Skeletal muscle satellite cell (primary cell): ENCODE data around the gene PTBP1.
"Not testable (repeated sequence)": the region's sequence is repeated elsewhere in the genome, so short reads cannot be mapped to it uniquely, and the experiment has no call there.

Experiments
- H3K27me3 ChIP-seq: 2 replicates; pipeline ENCODE4 v1.7.0; 2013; ENCODE audit warnings: low read length; ENCODE audit not compliant: control insufficient read depth, insufficient read depth
- H3K36me3 ChIP-seq: 2 replicates; pipeline ENCODE4 v1.7.0; 2013; ENCODE audit warnings: mild to moderate bottlenecking, control low read depth, low read length; ENCODE audit not compliant: insufficient read depth
- H3K4me1 ChIP-seq: 2 replicates; pipeline ENCODE4 v1.7.0; 2013; ENCODE audit warnings: low read length; ENCODE audit not compliant: control insufficient read depth, insufficient read depth
- H3K4me2 ChIP-seq: 2 replicates; pipeline ENCODE4 v1.7.0; 2013; ENCODE audit warnings: mild to moderate bottlenecking, low read length
- H3K4me3 ChIP-seq: 2 replicates; pipeline ENCODE4 v1.7.0; 2013; ENCODE audit warnings: low read length
- H3K9ac ChIP-seq: 2 replicates; pipeline ENCODE4 v1.7.0; 2013; ENCODE audit warnings: mild to moderate bottlenecking, low read depth, low read length, moderate library complexity
- H3K9me3 ChIP-seq: replicated peaks from 2 replicates; pipeline ENCODE4 v1.7.0; 2013; ENCODE audit warnings: mild to moderate bottlenecking, control low read depth, low read length

Gene PTBP1

GRCh38 chr19:827710-828321 is 30.6 kb downstream of the PTBP1 start, which contains the start of gene AZU1:
Gene AZU1 (plus strand): TSS chr19:827837. CDS start chr19:827847, 10 bp downstream.
- H3K9ac ChIP-seq: no peak within 1 kb of the TSS
- no peaks in the 10 kb centered on the region for H3K36me3 ChIP-seq
- H3K4me2 ChIP-seq: no peak within 1 kb of the TSS

GRCh38 chr19:829129-829758 is 32.0 kb downstream of the PTBP1 start:
- Histone ChIP-seq H3K4me3 (no peak overlapping the region), H3K9ac (no peak overlapping the region), H3K9me3 (no peaks in the 10 kb centered on the region), H3K4me1 (no peaks in the 10 kb centered on the region), H3K27me3 (peaks cover 16% of the 10 kb centered on the region), H3K4me2 (no peak overlapping the region), H3K36me3 (no peaks in the 10 kb centered on the region)

More at GRCh38 chr19:827710-828321, 30.6 kb downstream of the PTBP1 start, which contains the start of gene AZU1:
- H3K4me3 ChIP-seq: no peak within 1 kb of the TSS
- no peaks in the 10 kb centered on the region for H3K9me3 ChIP-seq
- peaks cover 21% of the 10 kb centered on the region for H3K27me3 ChIP-seq
- H3K4me1 ChIP-seq: no peaks in the 10 kb centered on the region

GRCh38 chr19:831407-832369 is 34.4 kb downstream of the PTBP1 start:
- Histone ChIP-seq H3K27me3 (peaks cover 26% of the 10 kb centered on the region), H3K4me1 (no peaks in the 10 kb centered on the region), H3K36me3 (no peaks in the 10 kb centered on the region), H3K4me3 (no peak overlapping the region), H3K4me2 (no peak overlapping the region), H3K9ac (no peak overlapping the region), H3K9me3 (no peaks in the 10 kb centered on the region)

GRCh38 chr19:834216-834615 is 37.0 kb downstream of the PTBP1 start:
- Histone ChIP-seq H3K9me3 (no peaks in the 10 kb centered on the region), H3K9ac (no peak overlapping the region), H3K4me1 (no peaks in the 10 kb centered on the region), H3K36me3 (no peaks in the 10 kb centered on the region), H3K4me2 (no peak overlapping the region), H3K4me3 (no peak overlapping the region), H3K27me3 (peaks cover 34% of the 10 kb centered on the region)

- Histone ChIP-seq H3K9me3 (no peaks in the 10 kb centered on the region), H3K9ac (no peak overlapping the region), H3K4me3 (no peak overlapping the region), H3K27me3 (peaks cover 33% of the 10 kb centered on the region), H3K36me3 (no peaks in the 10 kb centered on the region), H3K4me1 (no peaks in the 10 kb centered on the region), H3K4me2 (no peak overlapping the region)
These were observed 38.1 kb downstream of the PTBP1 start for GRCh38 chr19:835210-835810.

- Histone ChIP-seq H3K4me3 (no peak within 1 kb of the TSS), H3K4me2 (no peak within 1 kb of the TSS), H3K4me1 (peaks cover 8% of the 10 kb centered on the region), H3K27me3 (peaks cover 41% of the 10 kb centered on the region), H3K36me3 (no peaks in the 10 kb centered on the region), H3K9ac (no peak within 1 kb of the TSS), H3K9me3 (no peaks in the 10 kb centered on the region)
These were observed 43.4 kb downstream of the PTBP1 start, which contains the start of gene PRTN3 for GRCh38 chr19:840519-841206. Gene PRTN3 (plus strand): TSS chr19:840999. CDS start chr19:841009, 10 bp downstream.

- H3K4me3 ChIP-seq, H3K9ac ChIP-seq, H3K36me3 ChIP-seq, H3K9me3 ChIP-seq, H3K4me1 ChIP-seq, H3K4me2 ChIP-seq: not testable (repeated sequence)
- H3K27me3 ChIP-seq: peaks cover 49% of the 10 kb centered on the region
These were observed 45.5 kb downstream of the PTBP1 start for GRCh38 chr19:842802-843179.

GRCh38 chr19:843180-843835 is 46.1 kb downstream of the PTBP1 start:
- peaks cover 54% of the 10 kb centered on the region for H3K27me3 ChIP-seq
- H3K4me3 ChIP-seq: no peak overlapping the region
- H3K9me3 ChIP-seq: no peaks in the 10 kb centered on the region

GRCh38 chr19:843836-844545 is 46.7 kb downstream of the PTBP1 start:
- Histone ChIP-seq H3K27me3 (peaks cover 56% of the 10 kb centered on the region), H3K36me3 (no peaks in the 10 kb centered on the region), H3K9me3 (no peaks in the 10 kb centered on the region), H3K4me1 (peaks cover 8% of the 10 kb centered on the region), H3K9ac (no peak overlapping the region), H3K4me3 (no peak overlapping the region), H3K4me2 (peak overlapping the region; percentile 25)

More at GRCh38 chr19:843180-843835, 46.1 kb downstream of the PTBP1 start:
- peaks cover 8% of the 10 kb centered on the region for H3K4me1 ChIP-seq
- H3K9ac ChIP-seq: no peak overlapping the region
- peak overlapping the region; percentile 25 for H3K4me2 ChIP-seq
- no peaks in the 10 kb centered on the region for H3K36me3 ChIP-seq

GRCh38 chr19:844546-844971 is 47.3 kb downstream of the PTBP1 start:
- no peak overlapping the region for H3K9ac ChIP-seq
- no peak overlapping the region for H3K4me2 ChIP-seq
- H3K36me3 ChIP-seq: no peaks in the 10 kb centered on the region
- no peak overlapping the region for H3K4me3 ChIP-seq
- peaks cover 55% of the 10 kb centered on the region for H3K27me3 ChIP-seq
- H3K9me3 ChIP-seq: no peaks in the 10 kb centered on the region
- H3K4me1 ChIP-seq: peaks cover 8% of the 10 kb centered on the region
